Inflammatory macrophage treated with lipopolysaccharide for 1 hour (primary cell): Measurements from ENCODE around the gene SGK1.

Experiments
- DNase-seq, 2 donors: peaks; one replicate each; pipeline ENCODE4 v3.0.0-alpha.2; 2020 to 2022

The SGK1 gene

DNA sequence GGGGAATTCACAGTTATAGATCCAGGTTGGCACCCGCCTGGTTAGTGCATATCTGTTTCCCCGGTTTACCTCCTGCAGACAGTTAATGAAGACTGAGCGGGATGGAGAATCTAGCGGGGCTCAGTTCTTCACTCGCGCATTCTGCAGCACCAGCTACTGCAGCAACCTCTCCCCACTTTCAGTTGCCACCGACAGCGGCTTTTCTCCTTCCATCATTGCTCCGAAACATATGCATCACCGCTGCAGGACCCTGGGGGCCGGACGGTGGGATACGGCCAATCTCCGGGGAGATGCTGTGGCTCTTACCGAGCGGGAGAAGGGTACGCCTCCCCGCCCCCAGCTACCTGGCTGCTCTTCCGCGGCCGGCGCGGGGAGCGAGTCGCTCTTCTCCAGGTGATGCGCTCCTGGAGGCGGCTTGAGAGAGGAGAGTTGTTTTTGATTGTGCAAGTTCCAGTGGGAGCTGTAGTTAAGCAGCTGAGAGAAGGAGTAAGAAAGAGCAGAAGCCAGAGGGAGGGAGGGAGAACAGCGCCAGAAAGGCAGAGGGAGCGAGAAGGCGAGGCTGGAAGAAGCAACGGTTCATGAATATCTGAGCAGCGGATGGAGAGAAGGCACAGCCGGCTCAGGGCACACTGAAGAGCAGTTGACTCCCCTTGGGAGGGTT lies at the start of gene SGK1:
Gene SGK1, minus strand, starts transcription at position 642 of the 661 bp plus-strand sequence. CDS start 652 bp downstream, outside the sequence.
- no peak for DNase-seq

DNA sequence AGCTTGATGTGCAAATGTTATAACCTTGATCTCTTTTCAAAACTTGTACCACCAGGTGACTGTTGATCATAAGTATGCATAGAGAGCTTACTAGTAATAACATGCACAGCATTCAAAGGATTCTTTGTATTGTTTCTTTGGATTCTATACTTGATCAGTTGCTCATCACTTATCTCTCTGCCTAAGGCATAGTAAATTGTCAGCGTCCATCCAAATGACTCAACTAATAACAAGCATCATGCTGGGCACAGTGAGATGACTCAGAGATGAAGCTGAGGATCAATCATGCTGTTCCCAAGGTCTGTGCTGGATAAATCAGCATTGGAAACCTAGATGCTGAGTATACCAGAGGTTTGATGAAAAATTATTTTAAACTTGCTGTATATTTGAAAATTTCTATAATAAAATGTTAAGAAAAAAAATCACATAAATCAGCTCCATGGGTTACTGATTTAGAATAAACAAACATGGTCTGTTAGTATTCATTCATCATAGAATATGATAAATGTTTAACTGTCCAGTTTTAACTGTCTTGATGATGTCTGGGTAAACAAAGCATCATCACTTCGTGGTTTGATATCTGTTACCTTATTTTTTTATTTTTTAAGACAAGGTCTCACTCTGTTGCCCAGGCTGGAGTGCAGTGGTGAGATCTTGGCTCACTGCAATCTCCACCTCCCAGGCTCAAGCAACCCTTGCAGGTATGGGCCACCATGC lies 45.6 kb upstream of the SGK1 start:
- DNase-seq, result no peak

DNA sequence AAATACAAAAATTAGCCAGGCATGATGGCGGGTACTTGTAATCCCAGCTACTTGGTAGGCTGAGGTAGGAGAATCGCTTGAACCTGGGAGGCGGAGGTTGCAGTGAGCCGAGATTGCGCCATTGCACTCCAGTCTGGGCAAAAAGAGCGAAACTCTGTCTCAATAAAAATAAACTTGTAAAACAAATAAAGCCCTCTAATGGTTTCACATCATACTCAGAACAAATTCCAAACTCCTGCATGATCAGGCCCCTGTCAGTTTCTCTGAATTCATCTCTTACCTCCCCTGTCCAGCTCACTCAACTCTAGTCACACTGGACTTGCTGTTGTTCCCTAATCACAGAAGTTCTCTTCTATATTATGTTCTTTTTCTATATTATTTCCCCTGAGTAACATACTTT lies 43.1 kb upstream of the SGK1 start:
- DNase-seq, result no peak

DNA sequence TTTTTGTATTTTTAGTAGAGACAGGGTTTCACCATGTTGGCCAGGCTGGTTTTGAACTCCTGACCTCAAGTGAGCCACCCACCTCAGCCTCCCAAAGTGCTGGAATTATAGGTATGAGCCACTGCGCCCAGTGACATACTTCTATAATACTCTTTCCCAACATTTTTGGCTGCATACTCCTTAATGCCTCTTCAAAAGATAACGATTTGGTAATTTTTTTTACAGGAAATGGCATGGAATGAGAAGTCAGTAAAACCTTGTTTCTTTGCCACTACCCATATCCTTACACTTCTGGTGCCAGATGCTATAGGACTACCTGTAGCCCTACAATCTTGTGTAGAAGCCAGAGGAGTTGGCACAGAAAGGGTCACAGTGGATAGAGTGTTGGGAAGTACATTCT lies 41.4 kb upstream of the SGK1 start:
- no peak for DNase-seq

DNA sequence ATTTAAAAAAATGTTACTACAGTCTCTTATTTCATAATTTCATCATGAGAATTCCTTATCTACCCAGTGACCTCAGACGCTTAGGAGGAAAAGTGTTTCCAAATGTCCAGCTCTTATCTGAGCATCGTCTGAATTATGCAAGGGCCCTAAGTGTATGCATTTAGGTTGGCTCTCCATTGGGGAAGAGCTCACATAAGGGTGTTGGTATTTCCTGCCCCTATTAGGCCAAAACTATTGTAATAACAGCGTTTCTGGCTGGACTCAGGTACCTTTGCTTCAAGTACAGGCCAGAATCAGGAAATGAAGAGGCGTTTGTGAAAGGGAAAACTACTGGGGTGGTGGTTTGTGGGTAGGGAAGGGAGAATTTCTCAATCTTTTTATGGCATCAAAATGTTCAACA lies 40.4 kb upstream of the SGK1 start:
- peak; percentile 58 to 71 for DNase-seq

DNA sequence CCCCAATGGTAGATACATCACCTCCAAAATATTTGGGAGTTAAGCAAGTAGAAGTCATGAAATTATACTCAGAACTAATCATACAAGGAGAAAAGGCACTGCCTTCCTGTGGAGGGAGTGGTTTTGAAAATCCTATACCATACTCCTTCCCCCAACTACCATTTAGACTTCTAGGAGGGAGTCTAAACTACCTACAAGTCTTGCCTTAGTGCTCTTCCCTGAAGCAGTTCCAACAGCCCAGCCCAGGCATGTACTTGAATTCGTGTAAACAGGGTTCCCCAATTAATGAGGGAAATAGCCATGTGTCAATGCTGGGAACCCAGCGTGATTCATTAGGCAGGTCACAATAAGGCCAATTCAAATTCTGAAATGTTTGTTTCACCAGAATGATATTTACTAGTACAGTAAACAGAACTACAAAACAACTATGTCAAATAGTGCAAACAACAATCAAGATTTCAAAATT lies 39.1 kb upstream of the SGK1 start:
- peak; percentile 58 to 66 for DNase-seq

DNA sequence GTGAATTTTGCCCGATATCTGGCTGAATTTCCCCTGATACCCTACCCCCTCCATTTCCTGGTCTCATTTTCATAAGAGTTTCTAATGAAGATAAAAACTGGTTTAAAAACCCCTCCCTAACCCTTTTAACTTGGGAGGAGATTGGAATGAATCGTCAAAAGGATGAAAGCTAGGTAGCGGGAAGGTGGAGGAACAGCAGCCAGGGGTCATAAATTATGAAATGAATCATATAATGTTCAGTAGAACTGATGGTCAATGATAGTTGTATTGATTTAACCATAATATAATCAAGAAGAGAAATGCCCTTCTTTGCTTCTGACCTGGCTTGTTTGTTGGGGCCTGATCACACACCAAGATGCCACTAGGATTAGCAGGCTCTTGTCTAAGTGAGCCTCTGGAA lies 38.5 kb upstream of the SGK1 start:
- no peak for DNase-seq

DNA sequence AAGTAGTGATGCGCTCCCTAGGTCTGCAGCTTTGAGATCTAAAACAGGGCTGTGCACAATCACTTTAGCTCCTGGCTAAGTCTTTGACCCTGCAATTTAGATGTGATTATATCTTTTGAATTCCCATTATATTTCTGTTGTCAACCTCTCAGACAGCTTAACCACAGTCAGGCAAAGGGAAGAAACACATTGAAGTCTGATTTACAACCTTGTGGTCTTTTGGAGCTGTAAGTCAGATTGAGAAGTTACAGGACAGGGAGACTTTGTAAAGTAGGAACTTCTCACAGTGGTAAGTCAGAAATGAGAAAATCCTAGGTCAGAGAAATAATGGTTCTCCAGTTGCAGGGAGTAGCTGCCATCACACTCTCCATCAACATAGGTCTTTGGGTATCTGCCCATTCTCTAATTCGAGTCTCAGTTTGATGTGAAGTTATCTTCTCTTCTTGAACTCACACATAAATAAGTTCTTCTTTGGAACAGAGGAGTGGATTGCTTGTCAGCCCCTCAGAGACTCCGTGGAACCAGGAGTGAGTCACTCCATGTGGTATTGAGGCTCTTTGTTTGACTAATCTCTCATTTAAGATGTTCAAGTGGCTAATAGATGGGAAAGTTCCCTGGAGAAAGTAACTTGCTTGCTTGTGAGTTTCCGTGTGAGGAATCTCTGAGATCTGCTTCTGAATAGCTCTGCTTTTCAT lies 35.0 kb upstream of the SGK1 start:
- DNase-seq, result no peak

DNA sequence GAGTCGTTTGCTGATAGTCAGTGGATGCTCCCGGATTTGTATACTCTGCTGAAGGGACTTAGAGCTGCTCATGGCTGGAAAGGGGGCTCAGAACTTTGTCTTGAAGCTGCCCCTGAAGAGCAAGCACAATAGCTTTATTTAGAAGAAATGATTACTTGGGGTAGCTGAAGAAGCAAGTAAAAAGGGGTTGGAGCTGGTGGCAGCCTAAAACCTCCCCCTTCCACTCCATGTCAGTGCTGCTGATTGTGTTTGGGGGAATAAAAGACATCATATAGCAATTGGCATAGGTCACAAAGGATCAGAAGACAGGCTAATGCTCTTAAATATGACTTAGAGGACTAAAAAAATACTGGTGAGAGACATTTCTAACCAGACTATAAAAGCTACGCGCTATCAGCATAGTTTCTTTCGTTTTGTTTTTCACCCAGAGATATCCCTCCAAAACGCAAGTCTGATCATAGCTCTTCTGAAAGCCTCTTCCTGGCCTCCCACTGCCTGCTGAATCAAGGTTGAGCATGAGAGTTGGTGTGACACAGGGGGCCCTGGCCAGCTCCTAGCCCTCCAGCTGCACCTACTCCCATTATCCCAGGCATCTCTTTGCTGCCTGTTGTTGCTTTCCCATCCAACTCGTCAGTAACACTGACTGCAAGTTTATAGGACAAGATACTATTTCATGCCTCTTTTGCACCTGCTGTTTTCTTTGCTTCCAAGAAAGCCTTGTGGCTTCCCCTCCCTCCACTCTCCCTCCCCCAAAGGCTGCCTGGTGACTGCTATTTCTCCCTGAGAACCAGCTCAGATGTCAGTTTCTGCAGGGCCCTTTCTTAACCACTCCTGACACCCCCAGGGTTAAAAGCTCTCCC lies 33.9 kb upstream of the SGK1 start:
- no peak for DNase-seq

DNA sequence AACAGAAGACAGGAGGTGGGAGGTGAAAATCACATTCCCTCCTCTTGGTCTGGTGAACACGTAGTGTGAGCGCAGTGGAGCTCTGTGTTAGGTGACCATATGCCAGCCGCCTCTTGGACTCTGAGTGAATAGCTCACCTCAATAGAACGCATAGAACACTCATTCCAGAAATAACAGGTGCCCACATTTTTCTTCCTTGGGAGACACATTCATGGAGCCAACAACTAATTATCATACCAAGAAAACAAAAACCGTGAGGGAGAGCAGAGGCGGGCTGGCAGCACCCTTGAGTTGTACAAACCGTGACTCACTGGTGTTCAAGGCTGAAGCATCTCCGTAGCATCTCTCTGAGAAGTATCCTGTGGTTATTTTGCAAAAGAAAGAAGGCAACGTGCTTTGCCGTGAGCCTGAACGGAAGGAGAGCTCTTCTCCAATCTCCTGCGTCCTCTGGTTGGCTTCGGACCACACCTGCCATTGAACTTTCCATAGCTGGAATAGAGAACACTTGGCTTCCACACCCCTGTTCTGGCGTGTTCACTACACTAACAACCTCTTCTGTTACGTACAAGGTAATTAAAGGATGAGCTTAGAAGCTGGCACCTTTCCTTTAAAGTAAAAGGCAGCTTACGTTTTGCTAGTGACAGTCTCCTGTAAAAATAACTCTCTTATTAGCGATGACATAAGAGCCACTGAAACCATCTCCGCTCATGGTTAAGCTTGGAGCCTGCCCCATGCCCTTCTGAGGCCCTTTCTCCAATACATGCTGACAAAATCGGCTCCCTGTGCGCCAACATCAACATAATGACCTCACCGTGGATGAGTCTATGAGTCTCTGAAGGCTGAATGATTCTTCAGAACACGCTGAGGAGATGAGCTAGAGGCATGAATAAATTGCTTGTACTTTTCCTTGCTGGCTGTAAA lies 30.2 kb upstream of the SGK1 start:
- DNase-seq, result no peak

DNA sequence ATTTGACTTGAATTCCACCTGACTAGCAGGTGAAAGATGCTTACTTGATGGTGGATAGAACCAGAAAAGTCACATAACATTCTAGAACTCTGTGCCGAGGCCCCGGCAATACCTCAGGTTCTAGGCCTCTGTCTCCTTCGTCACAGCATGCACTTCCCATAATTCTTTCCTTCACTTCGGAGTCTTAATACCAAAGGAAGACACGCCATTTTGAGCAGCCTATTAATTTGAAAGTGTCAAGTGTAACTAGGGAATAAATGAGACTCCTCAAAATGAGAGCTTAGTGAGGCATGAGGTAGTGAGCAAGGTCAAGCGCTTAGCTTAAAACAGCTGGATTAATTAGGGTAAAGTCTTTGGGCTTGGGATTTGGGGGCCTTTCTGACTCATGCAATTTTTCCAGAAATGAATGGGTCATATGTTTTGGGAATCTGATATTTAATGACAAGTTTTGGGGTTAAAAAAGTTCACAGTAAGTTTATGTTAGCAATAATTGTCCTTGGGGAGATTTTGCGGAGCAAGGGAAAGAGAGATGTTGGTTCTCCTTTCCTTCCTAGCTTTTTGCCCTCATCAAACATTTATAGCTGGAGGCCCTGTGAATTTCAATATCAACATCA lies 29.1 kb upstream of the SGK1 start:
- DNase-seq, result no peak

DNA sequence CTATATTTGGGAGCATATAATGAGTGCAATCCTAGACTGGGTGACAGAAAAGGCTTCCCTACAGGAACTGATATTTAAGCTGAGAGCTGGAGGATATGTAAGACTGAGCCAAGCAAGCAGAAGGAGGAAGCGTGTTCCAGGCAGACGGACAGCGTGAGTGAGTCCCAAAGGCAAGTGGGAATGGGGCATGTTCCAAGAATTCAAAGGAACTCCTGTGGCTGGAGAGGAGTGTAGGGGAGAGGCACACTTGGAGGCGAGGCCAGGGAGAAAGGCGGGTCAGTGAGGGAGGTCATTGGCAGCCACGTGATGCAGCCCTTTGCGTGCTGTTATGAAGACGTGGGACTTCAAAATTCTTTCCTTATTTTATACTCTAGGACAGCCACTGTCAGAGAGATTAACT lies 27.9 kb upstream of the SGK1 start:
- no peak for DNase-seq

DNA sequence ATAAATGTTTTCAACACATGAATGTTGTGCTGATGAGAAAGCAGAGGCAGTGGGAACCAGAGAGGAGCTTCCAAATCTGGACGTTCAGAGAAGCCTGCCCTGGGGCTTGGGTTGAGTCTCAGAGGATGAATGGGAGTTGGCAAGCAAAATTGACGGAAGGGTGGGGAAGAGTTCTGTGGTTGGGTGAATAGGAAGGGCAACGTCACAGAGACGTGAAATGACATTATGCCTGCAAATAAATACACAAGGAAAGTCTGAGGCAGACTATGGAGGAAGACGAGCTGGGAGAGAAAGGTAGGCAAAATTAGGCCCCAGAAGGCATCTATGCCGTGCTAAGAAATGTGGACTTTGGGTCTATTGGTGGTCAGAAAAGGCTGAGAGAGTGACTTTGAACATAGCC lies 25.2 kb upstream of the SGK1 start:
- DNase-seq, result no peak

DNA sequence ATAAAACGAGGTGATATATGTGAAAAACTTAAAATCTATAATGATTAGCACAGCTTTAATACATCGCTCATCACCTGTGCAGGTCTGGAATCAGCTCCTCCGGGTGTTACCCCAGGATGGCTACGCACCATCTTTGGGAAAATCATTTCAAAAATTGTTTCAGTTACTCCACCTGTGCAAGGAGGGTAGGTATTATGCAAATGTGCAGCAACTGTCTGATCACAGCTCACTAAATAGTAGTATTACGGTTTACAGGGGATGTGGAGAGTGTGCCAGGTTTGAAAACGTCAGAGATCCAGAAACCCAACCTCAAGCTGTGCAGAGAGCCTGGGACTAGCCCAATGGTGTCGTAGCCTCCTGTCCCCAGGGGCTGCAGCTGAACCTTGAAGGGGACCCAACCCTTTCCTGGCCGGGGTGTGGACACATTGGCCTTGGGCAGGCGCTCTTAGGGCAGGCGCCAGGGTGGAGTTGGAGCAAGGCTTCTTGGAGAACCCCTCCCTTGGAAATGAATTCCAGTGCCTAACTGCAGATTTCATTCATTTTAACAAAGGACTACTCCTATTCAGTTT lies 24.2 kb upstream of the SGK1 start:
- DNase-seq, result no peak

DNA sequence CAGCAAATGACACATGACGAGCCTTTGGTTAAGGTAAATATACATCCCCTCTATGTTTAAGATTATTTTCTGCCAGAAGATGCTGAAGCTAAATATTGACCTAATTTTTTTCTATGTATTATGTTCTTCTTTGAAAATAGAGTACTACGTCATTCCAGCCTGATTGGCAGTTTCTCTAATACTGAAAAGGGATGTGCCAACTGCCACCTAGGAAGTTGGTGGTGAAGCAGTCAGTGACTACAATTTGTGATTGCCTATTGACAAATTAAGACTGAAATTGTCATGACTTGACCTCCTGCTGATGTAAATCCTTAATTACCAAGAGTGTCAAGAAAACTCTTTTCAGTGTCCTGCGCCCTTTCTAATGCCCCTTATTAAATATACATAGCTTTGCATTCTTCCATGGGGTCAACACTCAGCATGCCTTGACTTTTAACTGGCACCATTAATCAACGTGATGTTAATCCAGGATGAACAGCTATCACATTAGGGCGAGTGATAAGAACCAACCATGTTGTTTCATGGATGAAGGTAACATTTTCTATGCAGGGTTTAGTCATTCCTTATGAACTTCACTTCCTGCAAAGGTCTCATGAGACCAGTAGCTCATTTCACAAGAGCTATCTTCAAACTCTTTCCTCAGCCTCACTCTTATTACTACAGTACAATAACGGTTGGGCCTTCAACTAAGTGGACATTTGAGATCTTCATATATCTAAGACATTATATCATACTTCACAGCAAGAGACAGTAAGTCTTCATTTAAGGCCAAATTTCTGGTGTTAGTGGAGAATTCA lies 22.5 kb upstream of the SGK1 start:
- peak; percentile 64 to 76 for DNase-seq

DNA sequence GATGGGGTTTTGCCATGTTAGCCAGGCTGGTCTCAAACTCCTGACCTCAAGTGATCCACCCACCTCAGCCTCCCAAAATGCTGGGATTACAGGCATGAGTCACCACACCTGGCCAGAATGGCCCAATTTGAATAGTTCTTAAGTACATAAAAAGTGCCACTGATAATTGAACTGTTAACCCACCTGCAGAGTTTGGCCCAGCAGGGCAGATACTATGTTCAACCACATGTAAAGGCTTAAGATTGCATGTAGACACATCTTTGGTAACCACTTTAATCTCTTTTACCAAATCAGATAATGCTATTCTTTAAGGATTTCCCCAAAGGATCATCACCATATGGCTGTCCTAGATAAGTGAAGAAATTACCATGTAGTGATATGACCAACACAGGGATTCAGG lies 21.3 kb upstream of the SGK1 start:
- DNase-seq, result no peak

DNA sequence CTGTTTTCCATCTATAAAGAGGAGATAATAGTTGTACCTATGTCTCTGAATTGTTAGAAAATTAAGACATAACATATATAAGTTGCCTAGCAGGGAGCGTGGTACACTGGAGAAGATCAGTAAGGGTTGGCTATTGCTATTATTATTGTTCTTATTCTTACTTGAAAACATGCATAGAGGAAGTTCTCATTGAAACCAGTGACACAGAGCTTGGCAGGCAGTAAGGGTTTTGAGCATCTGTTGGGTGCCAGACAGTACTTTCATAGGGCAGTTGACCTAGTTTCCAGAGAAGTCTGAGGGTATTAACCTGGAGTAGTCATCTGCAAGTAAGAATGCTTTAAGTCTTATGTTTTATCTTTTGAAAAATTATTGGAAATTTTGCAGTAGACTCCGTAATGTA lies 13.3 kb upstream of the SGK1 start:
- no peak for DNase-seq

DNA sequence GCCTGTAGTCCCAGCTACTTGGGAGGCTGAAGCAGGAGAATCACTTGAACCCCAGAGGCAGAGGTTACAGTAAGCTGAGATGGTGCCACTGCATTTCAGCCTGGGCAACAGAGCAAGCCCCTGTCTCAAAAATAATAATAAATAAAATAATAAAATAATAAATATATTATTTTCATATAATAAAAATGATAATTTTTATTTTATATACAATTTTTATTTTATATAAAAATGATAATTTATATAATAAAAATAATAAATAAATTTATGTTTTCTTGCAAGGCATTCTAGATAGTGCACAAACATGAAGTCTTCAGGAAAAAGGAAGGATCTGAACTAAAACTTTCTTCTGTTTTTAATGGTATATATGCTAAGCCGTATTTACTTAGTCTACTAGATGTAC lies 12.6 kb upstream of the SGK1 start:
- no peak for DNase-seq

DNA sequence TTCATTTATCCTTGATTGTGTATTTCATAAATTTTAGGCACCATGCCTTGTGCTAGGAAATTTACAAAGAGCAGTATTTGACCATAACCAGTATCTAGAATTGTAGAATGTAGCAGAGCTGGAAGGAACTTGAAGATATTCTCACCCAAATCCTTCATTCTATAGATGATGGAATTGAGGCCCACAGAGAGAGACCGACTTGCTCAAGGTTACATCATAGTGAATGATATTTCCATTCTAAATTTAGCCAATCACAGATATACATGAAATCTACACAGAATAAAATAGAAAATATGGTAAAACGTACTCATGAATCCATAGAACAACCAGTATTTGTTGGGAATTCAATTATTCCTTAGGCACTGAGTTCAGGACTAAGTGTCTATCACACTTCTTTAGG lies 10.9 kb upstream of the SGK1 start:
- DNase-seq, result no peak

DNA sequence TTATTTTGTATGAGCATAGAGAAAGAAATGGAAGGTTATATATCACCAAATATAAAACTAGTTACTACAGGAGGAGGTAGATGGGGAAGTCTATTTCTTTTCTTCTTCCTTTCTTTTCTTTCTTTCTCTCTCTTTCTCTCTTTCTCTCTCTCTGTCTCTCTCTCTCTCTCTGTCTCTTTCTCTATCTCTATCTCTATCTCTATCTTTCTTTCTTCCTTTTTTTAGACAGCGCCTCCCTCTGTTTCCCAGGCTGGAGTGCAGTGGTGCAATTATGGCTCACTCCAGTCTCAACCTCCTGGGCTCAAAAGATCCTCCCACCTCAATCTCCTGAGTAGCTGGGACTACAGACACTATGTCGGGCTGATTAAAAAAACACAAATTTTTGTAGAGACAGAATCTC lies 10.2 kb upstream of the SGK1 start:
- DNase-seq, result no peak
